ENCODE measurements around the gene NBPF14.
"Not testable (repeated sequence)": the region's sequence is repeated elsewhere in the genome, so short reads cannot be mapped to it uniquely, and the experiment has no call there.

- TF ChIP-seq CTCF (IDR thresholded peaks at IDR 0.05); POLR2AphosphoS5 (IDR thresholded peaks at IDR 0.05; ENCODE audit: low read depth, low read length): not testable (repeated sequence)
Measured at GRCh38 chr1:148591098-148591497, 4.7 kb downstream of the NBPF14 start.

Data from SK-N-SH (cell line).